DMS53 (cell line): ENCODE data around the gene FEZF1.

Source experiments
- DNase-seq: peaks from one replicate; lab custom pipeline; 2025; lab: John Stamatoyannopoulos, UW

The FEZF1 gene

GRCh38 chr7:122307228-122307621 lies 2.7 kb upstream of the FEZF1 start:
- peak; percentile 17 for DNase-seq

GRCh38 chr7:122306320-122307227 lies 2.0 kb upstream of the FEZF1 start:
- DNase-seq = peak; percentile 41

GRCh38 chr7:122305475-122306319 lies 1.1 kb upstream of the FEZF1 start:
- DNase-seq = peak; percentile 81

- peak; percentile 79 for DNase-seq
Observed at GRCh38 chr7:122304996-122305421, 459 bp upstream of the FEZF1 start.

- peak; percentile 89 for DNase-seq
Observed at GRCh38 chr7:122303531-122304318, 825 bp downstream of the FEZF1 start.

- peak; percentile 39 for DNase-seq
Observed at GRCh38 chr7:122302761-122303530, 1.6 kb downstream of the FEZF1 start.

GRCh38 chr7:122301858-122302760 lies 2.4 kb downstream of the FEZF1 start:
- peak; percentile 71 for DNase-seq

GRCh38 chr7:122300956-122301833 lies 3.4 kb downstream of the FEZF1 start:
- no peak for DNase-seq

GRCh38 chr7:122300211-122300932 lies 4.2 kb downstream of the FEZF1 start:
- DNase-seq = peak; percentile 64

- DNase-seq = peak; percentile 57
Observed at GRCh38 chr7:122299624-122300210, 4.8 kb downstream of the FEZF1 start.

- peak; percentile 15 for DNase-seq
Observed at GRCh38 chr7:122298618-122299017, 5.9 kb downstream of the FEZF1 start.

GRCh38 chr7:122298131-122298530 lies 6.4 kb downstream of the FEZF1 start:
- DNase-seq = no peak

GRCh38 chr7:122291189-122291588 lies 13.4 kb downstream of the FEZF1 start:
- peak; percentile 32 for DNase-seq

- DNase-seq = peak; percentile 23
Observed at GRCh38 chr7:122290476-122290875, 14.1 kb downstream of the FEZF1 start.

GRCh38 chr7:122289426-122289825 lies 15.1 kb downstream of the FEZF1 start:
- DNase-seq = no peak

- DNase-seq = peak; percentile 64
Observed at GRCh38 chr7:122284608-122285007, 19.9 kb downstream of the FEZF1 start.

- DNase-seq = no peak
Observed at GRCh38 chr7:122273117-122273516, 31.4 kb downstream of the FEZF1 start.

GRCh38 chr7:122269241-122269640 lies 35.3 kb downstream of the FEZF1 start:
- no peak for DNase-seq
